Measurements from ENCODE around the gene BIN2. TPM values are rescaled to one million over a fixed set of nuclear protein-coding genes. Genes with fewer than 3 reads are reported as not detected.
A peak's percentile ranks its signal among the peaks of the same experiment; 100 is the strongest.

Gene BIN2
- total RNA-seq, 2 donors from 2014 or later: 93.6 to 115 TPM

DNA sequence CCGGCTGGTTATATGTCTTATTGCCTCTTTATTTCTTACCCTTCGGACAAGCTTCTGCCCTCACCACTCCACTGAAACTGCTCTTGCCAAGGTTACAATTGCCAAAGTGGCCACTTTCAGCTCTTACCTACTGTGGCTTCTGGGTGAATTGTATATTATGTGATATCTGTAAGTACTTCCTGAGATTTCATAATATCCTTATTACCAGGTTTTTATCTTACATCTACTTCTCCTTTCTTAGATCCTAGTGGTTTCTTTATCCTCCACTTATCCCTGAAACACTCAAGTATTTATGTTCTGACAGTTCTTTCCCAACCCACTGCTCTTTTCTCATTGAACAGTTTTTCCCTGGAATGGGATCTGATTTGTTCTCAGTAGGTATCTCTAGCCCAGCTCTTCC, 12.0 kb upstream of the BIN2 start:
- ATAC-seq: no peak
- H3K9me3 Mint-ChIP-seq: no peaks in the 10 kb centered on the region
- DNase-seq (ENCODE audit: low spot score): peak; percentile 18
- peaks cover 8 to 11% of the 10 kb centered on the region in 2 donors for H3K4me1 Mint-ChIP-seq (ENCODE audit: low read depth in 2 of 2)
- peak overlapping the region; percentile 6 to 26 for H3K27ac Mint-ChIP-seq
- H3K36me3 Mint-ChIP-seq: no peaks in the 10 kb centered on the region
- no peak overlapping the region for H3K4me3 Mint-ChIP-seq
- no peaks in the 10 kb centered on the region for H3K27me3 Mint-ChIP-seq

DNA sequence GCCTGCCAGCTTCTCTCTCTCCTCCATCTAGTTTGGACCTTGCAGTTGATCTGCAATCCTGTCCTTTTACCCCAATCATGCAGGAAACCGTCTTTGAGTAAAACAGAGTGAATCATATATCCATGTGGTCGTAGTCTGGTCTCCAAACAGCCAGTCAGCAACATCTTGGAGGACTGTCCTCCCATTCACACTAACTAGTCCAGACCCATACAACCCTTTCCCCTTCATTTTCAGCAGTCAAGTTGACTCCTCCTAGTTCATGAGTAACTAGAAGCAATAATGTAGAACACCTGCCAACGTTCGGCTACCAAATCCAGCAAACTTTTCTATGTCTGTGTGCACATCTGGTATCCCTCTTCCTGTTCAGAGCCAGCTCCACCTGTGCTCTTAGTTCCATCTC, 10.8 kb upstream of the BIN2 start:
- no peak overlapping the region for H3K4me3 Mint-ChIP-seq
- no peaks in the 10 kb centered on the region for H3K9me3 Mint-ChIP-seq
- no peaks in the 10 kb centered on the region for H3K36me3 Mint-ChIP-seq
- peaks cover 14 to 18% of the 10 kb centered on the region in 2 donors for H3K4me1 Mint-ChIP-seq (ENCODE audit: low read depth in 2 of 2)
- no peaks in the 10 kb centered on the region for H3K27me3 Mint-ChIP-seq
- ATAC-seq (no peak), DNase-seq (ENCODE audit: low spot score) (no peak)
- peak overlapping the region in 1 of 2 donors; percentile 40 for H3K27ac Mint-ChIP-seq

DNA sequence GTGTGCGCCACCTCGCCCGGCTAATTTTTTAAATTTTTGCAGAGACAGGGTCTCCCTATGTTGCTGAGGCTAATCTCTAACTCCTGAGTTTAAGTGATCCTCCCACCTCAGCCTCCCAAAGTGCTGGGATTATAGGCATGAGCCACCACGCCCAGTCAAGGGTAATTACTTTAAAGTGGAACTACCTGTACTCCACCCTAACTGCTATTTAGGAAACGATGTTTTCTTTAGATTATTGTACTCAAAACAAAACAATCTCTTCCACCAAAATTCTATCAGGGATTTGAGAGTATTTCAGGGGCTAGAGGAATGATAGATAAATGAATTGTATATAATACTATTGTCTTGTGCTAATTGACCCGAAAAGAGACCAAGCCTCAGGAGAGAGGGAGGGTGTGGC, 9.6 kb upstream of the BIN2 start:
- no peak for DNase-seq (ENCODE audit: low spot score)
- no peak overlapping the region for H3K4me3 Mint-ChIP-seq
- ATAC-seq: no peak
- no peaks in the 10 kb centered on the region for H3K36me3 Mint-ChIP-seq
- H3K9me3 Mint-ChIP-seq: no peaks in the 10 kb centered on the region
- H3K27ac Mint-ChIP-seq: no peak overlapping the region
- H3K4me1 Mint-ChIP-seq (ENCODE audit: low read depth in 2 of 2): peaks cover 21 to 23% of the 10 kb centered on the region in 2 donors
- no peaks in the 10 kb centered on the region for H3K27me3 Mint-ChIP-seq

DNA sequence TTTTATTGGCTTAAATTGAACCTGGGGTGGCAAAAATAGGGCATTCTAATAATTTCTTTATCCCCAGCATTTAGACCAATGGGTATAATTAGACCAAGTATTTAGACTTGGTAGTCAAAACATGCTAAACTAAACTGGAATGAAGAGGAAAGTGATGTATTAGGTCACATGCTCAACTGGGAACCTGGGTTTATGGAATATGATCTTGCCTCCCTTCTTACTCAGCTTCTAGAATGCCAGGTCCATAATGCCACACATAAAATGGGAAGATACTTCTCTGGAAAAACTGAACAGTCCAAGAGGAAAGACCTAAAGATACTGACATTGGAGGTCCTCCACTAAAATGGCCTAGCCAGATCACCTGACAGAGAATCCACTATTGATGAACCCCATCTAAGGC, 6.2 kb upstream of the BIN2 start:
- H3K9me3 Mint-ChIP-seq: no peaks in the 10 kb centered on the region
- H3K4me3 Mint-ChIP-seq: peak overlapping the region; percentile 75
- no peak for ATAC-seq
- no peaks in the 10 kb centered on the region for H3K27me3 Mint-ChIP-seq
- DNase-seq (ENCODE audit: low spot score): no peak
- H3K36me3 Mint-ChIP-seq: no peaks in the 10 kb centered on the region
- H3K4me1 Mint-ChIP-seq (ENCODE audit: low read depth in 2 of 2): peaks cover 38 to 40% of the 10 kb centered on the region in 2 donors
- peak overlapping the region; percentile 95 to 97 for H3K27ac Mint-ChIP-seq

DNA sequence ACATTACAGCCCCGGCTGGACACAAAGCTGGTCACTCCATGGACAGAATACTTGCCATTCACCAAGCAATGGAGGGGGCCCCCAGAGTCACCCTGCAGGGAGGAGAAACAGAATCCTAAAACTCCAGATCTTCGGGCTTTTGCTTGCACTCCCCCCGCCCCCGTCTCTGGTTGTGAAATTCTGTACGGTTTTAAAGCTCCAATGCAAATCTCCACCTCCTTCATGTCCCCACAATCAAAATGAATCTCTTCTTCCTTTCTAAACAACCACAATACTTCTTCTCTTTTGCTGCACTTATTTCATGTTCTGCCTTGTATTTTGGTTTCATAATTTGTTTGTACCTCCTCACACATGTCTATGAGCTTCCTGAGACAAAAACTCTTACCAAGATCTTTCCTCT, 5.8 kb upstream of the BIN2 start:
- H3K4me3 Mint-ChIP-seq: peak overlapping the region; percentile 75

DNA sequence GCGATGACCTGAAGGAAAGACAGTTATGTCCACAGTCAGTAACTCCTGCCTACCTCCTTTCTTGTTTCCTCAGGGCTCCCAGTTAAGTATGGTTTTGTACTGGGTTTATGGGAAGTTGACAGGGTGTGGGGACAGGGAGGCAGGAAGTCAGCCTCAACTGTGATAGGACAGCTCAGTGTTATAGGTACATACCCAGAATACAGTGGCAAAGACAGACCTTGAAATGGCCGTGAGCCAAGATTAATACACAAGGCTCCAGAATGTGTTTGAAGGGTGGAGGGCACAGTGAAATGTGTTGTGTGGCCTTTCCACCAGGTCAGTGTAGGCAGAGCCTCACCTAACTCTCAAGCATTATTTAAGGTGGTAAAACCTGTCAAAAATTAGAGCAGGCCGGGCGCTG, 4.6 kb upstream of the BIN2 start:
- Mint-ChIP-seq H3K4me1 (ENCODE audit: low read depth in 2 of 2) (peaks cover 42 to 50% of the 10 kb centered on the region in 2 donors), H3K36me3 (no peaks in the 10 kb centered on the region), H3K27me3 (no peaks in the 10 kb centered on the region), H3K27ac (peak overlapping the region; percentile 95 to 97), H3K9me3 (no peaks in the 10 kb centered on the region), H3K4me3 (peak overlapping the region; percentile 75)
- no peak for DNase-seq (ENCODE audit: low spot score)
- no peak for ATAC-seq

More for the DNA sequence above, 5.8 kb upstream of the BIN2 start:
- no peaks in the 10 kb centered on the region for H3K36me3 Mint-ChIP-seq
- no peaks in the 10 kb centered on the region for H3K27me3 Mint-ChIP-seq
- no peaks in the 10 kb centered on the region for H3K9me3 Mint-ChIP-seq
- H3K27ac Mint-ChIP-seq: peak overlapping the region; percentile 95 to 97
- peak; percentile 70 for DNase-seq (ENCODE audit: low spot score)
- H3K4me1 Mint-ChIP-seq (ENCODE audit: low read depth in 2 of 2): peaks cover 42 to 45% of the 10 kb centered on the region in 2 donors
- peak; percentile 54 to 67 for ATAC-seq

DNA sequence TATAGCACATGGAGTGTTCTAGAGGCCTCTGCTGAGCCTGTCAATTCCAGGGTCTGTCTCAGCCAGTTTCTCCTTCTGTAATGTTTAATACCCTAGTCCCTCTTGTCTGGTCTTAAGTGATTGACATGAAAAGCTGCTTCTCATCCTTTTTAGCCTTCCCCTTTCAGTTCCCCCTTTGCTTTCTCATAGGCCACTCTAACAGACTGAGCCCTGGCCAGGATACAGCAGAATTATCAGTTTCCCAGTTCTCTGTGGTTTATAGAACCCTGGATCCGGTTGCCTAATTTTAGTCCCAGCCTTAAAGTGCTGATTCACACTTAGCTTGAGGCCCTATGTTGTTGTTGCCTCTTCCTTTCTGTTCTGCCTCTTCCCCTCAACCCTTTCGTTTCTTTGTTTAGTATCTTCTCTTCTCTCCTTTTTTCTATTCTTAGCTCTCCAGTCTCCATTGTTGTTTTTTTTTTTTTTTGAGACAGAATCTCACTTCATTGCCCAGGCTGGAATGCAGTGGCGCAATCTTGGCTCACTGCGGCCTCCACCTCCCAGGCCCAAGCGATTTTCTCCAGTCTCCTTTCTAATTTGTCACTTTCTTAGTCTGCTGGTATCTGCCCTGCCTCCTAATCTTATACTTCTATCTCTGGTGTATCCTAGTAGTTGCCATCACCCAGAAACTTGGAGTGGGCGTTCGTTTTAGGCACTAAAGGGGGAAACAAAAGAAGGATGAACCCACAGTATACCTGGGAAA, 2.9 kb upstream of the BIN2 start:
- peak overlapping the region; percentile 81 for H3K4me3 Mint-ChIP-seq
- H3K27ac Mint-ChIP-seq: peak overlapping the region; percentile 95 to 97
- H3K4me1 Mint-ChIP-seq (ENCODE audit: low read depth in 2 of 2): peaks cover 54 to 67% of the 10 kb centered on the region in 2 donors
- DNase-seq (ENCODE audit: low spot score): no peak
- ATAC-seq: peak; percentile 48 to 69
- H3K9me3 Mint-ChIP-seq: no peaks in the 10 kb centered on the region
- no peaks in the 10 kb centered on the region for H3K27me3 Mint-ChIP-seq
- H3K36me3 Mint-ChIP-seq: peaks cover 15% of the 10 kb centered on the region

DNA sequence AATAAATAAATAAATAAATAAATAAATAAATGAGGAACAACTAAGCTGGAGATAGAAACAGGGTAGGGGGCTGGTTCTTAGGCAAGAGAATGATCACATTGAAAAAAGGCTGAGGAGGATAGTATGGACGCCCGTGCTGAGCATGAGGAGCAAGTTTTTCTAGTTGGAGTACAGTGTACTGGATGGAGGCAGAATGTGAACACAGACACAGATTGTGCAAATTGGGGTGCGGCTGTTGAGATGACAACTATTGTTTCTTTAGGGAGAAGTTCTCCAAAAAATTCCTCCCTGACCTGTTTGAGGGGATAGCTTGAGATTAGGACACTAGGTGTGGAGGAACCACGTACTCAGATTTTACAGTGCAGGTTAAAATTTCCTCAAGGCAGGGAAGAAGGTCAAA, 979 bp upstream of the BIN2 start:
- H3K4me1 Mint-ChIP-seq (ENCODE audit: low read depth in 2 of 2): peaks cover 63 to 76% of the 10 kb centered on the region in 2 donors
- peaks cover 17% of the 10 kb centered on the region for H3K36me3 Mint-ChIP-seq
- ATAC-seq (no peak), DNase-seq (ENCODE audit: low spot score) (no peak)
- peak overlapping the region; percentile 95 to 97 for H3K27ac Mint-ChIP-seq
- no peaks in the 10 kb centered on the region for H3K27me3 Mint-ChIP-seq
- peak overlapping the region; percentile 65 for H3K4me3 Mint-ChIP-seq
- H3K9me3 Mint-ChIP-seq: no peaks in the 10 kb centered on the region

DNA sequence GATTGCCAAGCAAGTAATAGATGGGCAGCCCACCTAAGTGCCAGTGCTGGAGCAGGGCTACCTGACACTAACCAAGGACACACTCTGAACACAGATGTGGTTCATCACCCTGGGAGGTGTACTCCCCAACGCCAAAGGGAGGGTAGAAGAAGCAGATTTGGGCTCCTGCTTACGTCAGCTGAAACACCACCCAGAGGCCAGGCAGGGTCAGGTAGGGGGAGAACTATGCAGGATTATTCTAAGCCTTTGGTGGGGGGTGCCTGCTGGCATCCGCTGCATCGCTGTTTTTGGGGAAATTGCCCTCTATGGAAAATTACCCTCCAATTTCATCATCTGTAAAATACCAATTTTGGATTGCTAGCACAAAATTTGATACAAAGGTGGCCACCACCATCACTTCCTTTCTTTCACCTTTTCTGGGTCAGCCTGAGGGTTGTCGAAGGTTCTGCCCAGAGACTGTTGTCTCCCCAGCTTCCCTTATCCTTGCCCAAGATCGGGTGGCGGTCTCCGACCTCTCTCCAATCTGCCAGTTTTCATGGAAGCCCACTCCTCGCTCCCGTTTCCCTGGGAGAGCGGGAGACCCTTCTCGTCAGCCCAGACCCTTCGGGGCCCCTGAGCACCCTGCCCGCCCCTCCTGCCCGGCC, 535 bp downstream of the BIN2 start:
- H3K4me1 Mint-ChIP-seq (ENCODE audit: low read depth in 2 of 2): peaks cover 65 to 83% of the 10 kb centered on the region in 2 donors
- no peaks in the 10 kb centered on the region for H3K9me3 Mint-ChIP-seq
- H3K36me3 Mint-ChIP-seq: peaks cover 17% of the 10 kb centered on the region
- H3K4me3 Mint-ChIP-seq: peak overlapping the region; percentile 93
- peak overlapping the region; percentile 95 to 97 for H3K27ac Mint-ChIP-seq
- DNase-seq (ENCODE audit: low spot score): no peak
- H3K27me3 Mint-ChIP-seq: no peaks in the 10 kb centered on the region
- ATAC-seq: peak; percentile 12 to 47

DNA sequence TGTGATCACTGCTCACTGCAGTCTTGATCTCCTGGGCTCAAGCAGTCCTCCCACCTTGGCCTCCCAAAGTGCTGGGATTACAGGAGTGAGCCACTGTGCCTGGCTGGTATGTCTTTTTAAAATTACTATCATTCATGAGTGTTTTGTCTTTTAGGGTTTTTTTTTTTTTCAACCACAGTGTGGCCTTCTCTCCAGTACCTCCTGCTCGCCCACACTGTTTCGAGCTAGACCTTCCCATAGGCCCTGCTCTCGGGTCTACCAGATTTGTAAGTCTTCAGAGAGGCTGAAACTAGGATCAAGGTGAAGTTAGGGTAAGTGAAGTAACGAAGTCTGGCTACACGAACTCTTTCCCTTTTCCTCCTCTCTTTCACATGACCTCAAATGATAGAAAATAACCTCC, 1.5 kb downstream of the BIN2 start:
- ATAC-seq: no peak
- DNase-seq (ENCODE audit: low spot score): peak; percentile 67
- Mint-ChIP-seq H3K4me1 (ENCODE audit: low read depth in 2 of 2) (peaks cover 68 to 87% of the 10 kb centered on the region in 2 donors), H3K27ac (peak overlapping the region; percentile 95 to 97), H3K27me3 (no peaks in the 10 kb centered on the region), H3K36me3 (peaks cover 17% of the 10 kb centered on the region), H3K4me3 (peak overlapping the region; percentile 93), H3K9me3 (no peaks in the 10 kb centered on the region)

DNA sequence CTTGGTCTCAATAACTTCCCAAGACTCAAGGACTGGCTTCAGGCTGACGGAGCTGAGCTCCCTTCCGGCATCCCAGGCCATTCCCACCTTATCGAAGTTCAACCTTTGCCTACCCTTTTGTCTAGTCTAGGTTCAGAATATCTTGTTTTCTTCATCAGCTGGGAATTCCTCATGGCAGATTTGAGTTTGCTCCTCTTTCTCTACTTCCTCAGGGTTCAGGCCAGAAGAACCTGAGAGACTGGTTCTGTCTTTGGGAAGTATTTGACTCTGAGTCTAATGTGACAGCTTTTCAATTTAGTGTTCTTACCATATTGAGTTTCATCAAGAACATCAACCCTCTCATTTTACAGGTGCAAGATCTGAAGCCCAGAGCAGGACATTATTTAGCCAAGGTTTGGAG, 2.1 kb downstream of the BIN2 start:
- Mint-ChIP-seq H3K4me3 (peak overlapping the region; percentile 93), H3K4me1 (ENCODE audit: low read depth in 2 of 2) (peaks cover 68 to 86% of the 10 kb centered on the region in 2 donors), H3K27me3 (no peaks in the 10 kb centered on the region), H3K27ac (peak overlapping the region; percentile 95 to 97), H3K36me3 (peaks cover 17% of the 10 kb centered on the region), H3K9me3 (no peaks in the 10 kb centered on the region)
- DNase-seq (ENCODE audit: low spot score) (no peak), ATAC-seq (no peak)

DNA sequence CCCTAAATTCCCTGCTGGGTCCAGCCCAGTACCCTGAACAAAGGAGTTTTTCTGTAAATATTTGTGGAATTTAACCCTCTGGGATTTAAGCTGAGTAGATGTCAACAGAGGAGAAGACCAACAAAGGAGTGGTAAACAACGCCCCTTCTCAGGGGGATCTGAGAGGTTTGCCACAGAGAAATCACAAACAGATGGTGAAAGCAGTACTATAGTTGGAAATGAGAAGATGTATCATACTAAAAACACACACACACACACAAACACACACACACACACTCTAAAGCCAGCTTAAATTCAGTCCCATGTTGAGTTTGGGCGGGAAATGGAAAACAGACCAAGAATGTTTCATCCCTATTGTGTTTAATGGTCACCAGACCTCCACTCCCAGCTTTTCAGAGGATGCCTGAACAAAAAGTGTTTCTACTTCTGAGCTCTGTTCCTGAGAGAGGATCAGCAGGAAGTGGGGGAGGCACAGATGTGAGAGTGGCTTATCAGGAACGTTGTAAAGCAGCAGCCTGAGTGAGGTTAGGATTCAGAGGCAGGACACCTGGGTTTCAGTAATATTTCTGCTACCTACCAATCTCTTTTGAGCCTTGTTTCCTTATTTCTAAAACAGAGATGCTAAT, 3.2 kb downstream of the BIN2 start:
- Mint-ChIP-seq H3K27ac (peak overlapping the region; percentile 95 to 97), H3K4me3 (peak overlapping the region; percentile 93), H3K4me1 (ENCODE audit: low read depth in 2 of 2) (peaks cover 65 to 86% of the 10 kb centered on the region in 2 donors), H3K9me3 (no peaks in the 10 kb centered on the region), H3K27me3 (no peaks in the 10 kb centered on the region), H3K36me3 (peaks cover 23% of the 10 kb centered on the region)
- ATAC-seq: no peak
- no peak for DNase-seq (ENCODE audit: low spot score)

DNA sequence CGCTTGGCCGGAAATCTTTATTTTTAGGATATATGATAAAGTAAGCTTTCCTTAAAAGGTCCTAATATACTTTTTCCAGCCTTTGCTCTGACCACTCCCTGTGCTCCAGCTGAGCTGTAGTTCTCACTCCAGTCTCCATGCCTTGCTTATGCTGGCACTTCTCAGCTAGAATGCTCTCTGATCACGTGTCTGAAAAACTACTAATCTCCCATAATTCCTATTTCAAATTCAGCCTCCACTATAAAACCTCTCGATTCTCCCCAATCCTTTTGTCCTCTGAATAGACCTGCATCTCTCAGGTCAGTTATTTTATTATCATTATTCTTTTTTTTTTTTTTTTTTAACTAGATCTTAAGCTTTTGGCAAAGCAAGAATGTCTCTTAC, 3.7 kb downstream of the BIN2 start:
- peaks cover 23% of the 10 kb centered on the region for H3K36me3 Mint-ChIP-seq
- H3K27me3 Mint-ChIP-seq: no peaks in the 10 kb centered on the region
- no peak for ATAC-seq

More for the DNA sequence above, 3.7 kb downstream of the BIN2 start:
- Mint-ChIP-seq H3K4me1 (ENCODE audit: low read depth in 2 of 2) (peaks cover 62 to 85% of the 10 kb centered on the region in 2 donors), H3K9me3 (no peaks in the 10 kb centered on the region), H3K27ac (peak overlapping the region; percentile 95 to 97), H3K4me3 (peak overlapping the region; percentile 93)
- DNase-seq (ENCODE audit: low spot score): no peak
